Tibial nerve (tissue), 4 donors: Measurements from ENCODE around the gene ATP2C2. TPM values are rescaled to one million over a fixed set of nuclear protein-coding genes. Genes with fewer than 3 reads are reported as not detected.
"Not testable (repeated sequence)": the region's sequence is repeated elsewhere in the genome, so short reads cannot be mapped to it uniquely, and the experiment has no call there.

Experiments used
- DNase-seq, 2 donors: peaks; one replicate each; pipeline ENCODE4 v3.0.0-alpha.2; 2019; ENCODE audit warnings: low spot score in 2 of 2
- H3K27ac ChIP-seq, 4 donors: fragments of 200-600 bp; sonication (generic) in 3 of 4; one replicate each; pipeline ENCODE4 v1.5.1; 2017 to 2019; ENCODE audit warnings: mild to moderate bottlenecking in 1 of 4
- H3K27me3 ChIP-seq, 2 donors: fragments of 200-600 bp; sonication (generic) in 1 of 2; one replicate each; pipeline versions ENCODE4 v1.5.1 to v1.6.0; 2017 to 2019
- H3K36me3 ChIP-seq, 3 donors: fragments of 200-600 bp; sonication (generic); one replicate each; pipeline ENCODE4 v1.5.1; 2018 to 2019
- H3K4me1 ChIP-seq, 4 donors: fragments of 200-600 bp; sonication (generic) in 3 of 4; one replicate each; pipeline ENCODE4 v1.5.1; 2017 to 2019
- H3K4me3 ChIP-seq, 4 donors: fragments of 200-600 bp; sonication (generic) in 3 of 4; one replicate each; pipeline ENCODE4 v1.5.1; 2017 to 2019; ENCODE audit warnings: mild to moderate bottlenecking in 1 of 4, moderate library complexity in 1 of 4
- H3K9me3 ChIP-seq, 4 donors: fragments of 200-600 bp; sonication (generic) in 3 of 4; one replicate each; pipeline ENCODE4 v1.5.1; 2017 to 2019
- EP300 ChIP-seq, 2 donors: sonication (generic); formaldehyde crosslinking; IDR thresholded peaks; one replicate each; pipeline ENCODE4 v1.6.1; 2017; ENCODE audit warnings: antibody characterized with exemption in 2 of 2, mild to moderate bottlenecking in 1 of 2
- POLR2A ChIP-seq, 2 donors: fragments of 450-650 bp; IDR thresholded peaks; one replicate each; pipeline ENCODE4 v1.6.1; 2017; ENCODE audit warnings: antibody characterized with exemption in 2 of 2, mild to moderate bottlenecking in 2 of 2, moderate library complexity in 2 of 2
- WGBS, 2 donors: methylation state at CpG; one replicate each; pipeline ENCODE4 v1.1.5; 2018; 5-methylcytosine and 5-hydroxymethylcytosine counted together
- total RNA-seq, 4 donors: library from RNA; depleted of rRNA; stranded (reverse); fragments of >200 nt; gene quantifications; one replicate each; pipeline ENCODE4 v1.1.0, GENCODE V29; 2016
- TF ChIP-seq, protein P1 (sequence below), 5 experiments: fragments of 200-600 bp in 3 of 5; fragments of 450-650 bp in 2 of 5; sonication (generic) in 3 of 5; IDR thresholded peaks; one replicate each; pipeline ENCODE4 v1.5.1; 2016 to 2019; ENCODE audit warnings: antibody characterized with exemption in 5 of 5, mild to moderate bottlenecking in 3 of 5, moderate library complexity in 2 of 5

Gene ATP2C2
- total RNA-seq, 4 donors from 2014 or later: not detected

DNA sequence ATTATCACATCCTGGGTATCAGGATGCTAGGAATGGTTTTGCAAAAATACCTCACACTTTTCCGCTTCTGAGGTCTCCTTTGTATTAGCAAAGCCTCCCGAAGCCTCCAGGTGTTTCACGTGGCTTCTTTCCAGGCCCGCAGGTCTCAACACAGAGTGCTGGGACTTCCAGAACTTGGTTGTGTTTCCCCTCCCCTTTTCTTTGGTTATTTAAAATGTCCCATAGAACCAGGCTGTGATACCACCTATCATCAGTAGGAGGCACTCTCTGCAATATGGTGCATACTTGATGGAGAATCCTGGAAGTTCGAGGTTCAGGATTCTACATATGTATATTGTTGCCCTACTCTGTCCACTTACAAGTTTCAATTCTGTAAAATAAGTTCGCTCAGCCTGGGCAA is 28.8 kb downstream of the ATP2C2 start:
- no peak for DNase-seq
- H3K4me1 ChIP-seq: peaks cover 0 to 12% (median 0%) of the 10 kb centered on the region in 4 donors
- H3K27ac ChIP-seq: no peak overlapping the region
- peaks cover 0 to 4% of the 10 kb centered on the region in 2 donors for H3K27me3 ChIP-seq
- TF ChIP-seq, protein P1, sequence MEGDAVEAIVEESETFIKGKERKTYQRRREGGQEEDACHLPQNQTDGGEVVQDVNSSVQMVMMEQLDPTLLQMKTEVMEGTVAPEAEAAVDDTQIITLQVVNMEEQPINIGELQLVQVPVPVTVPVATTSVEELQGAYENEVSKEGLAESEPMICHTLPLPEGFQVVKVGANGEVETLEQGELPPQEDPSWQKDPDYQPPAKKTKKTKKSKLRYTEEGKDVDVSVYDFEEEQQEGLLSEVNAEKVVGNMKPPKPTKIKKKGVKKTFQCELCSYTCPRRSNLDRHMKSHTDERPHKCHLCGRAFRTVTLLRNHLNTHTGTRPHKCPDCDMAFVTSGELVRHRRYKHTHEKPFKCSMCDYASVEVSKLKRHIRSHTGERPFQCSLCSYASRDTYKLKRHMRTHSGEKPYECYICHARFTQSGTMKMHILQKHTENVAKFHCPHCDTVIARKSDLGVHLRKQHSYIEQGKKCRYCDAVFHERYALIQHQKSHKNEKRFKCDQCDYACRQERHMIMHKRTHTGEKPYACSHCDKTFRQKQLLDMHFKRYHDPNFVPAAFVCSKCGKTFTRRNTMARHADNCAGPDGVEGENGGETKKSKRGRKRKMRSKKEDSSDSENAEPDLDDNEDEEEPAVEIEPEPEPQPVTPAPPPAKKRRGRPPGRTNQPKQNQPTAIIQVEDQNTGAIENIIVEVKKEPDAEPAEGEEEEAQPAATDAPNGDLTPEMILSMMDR (IDR thresholded peaks at IDR 0.05): no peak
- TF ChIP-seq EP300 (IDR thresholded peaks at IDR 0.05) (no peak), POLR2A (IDR thresholded peaks at IDR 0.05) (no peak)
- H3K9me3 ChIP-seq: peaks cover 0 to 3% (median 0%) of the 10 kb centered on the region in 4 donors
- no peaks in the 10 kb centered on the region for H3K36me3 ChIP-seq
- no peak overlapping the region for H3K4me3 ChIP-seq
- WGBS, 2 donors: 87 to 93% methylated on average over 6 of the region's 6 CpGs

DNA sequence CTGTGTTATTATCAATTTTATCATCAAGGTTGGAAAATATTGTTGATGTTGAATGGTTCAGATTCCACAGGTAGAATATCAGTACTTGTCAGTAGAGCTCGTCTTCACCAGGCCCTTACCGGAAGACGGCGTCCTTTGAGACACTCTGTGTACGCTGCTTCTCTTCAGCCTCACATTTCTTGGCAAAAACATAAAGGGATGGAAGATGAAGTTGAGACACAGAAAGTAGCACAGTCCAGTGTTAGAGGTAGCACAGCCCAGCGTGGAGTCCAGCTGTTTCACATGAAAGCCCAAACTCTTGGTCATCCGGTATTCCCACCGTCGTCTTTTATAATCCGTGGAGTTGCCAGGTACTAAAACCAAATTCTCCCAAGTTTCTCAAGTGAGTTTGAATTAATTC is 30.4 kb downstream of the ATP2C2 start:
- no peak for DNase-seq
- WGBS, 2 donors: 57 to 65% methylated on average over 10 of the region's 10 CpGs
- H3K4me3 ChIP-seq: no peak overlapping the region
- no peak overlapping the region for H3K27ac ChIP-seq
- H3K9me3 ChIP-seq: peaks cover 0 to 3% (median 0%) of the 10 kb centered on the region in 4 donors
- H3K36me3 ChIP-seq: no peaks in the 10 kb centered on the region
- H3K4me1 ChIP-seq: peaks cover 0 to 10% (median 0%) of the 10 kb centered on the region in 4 donors
- TF ChIP-seq, protein P1 (IDR thresholded peaks at IDR 0.05): no peak
- TF ChIP-seq EP300 (IDR thresholded peaks at IDR 0.05): no peak
- no peak for TF ChIP-seq POLR2A (IDR thresholded peaks at IDR 0.05)
- H3K27me3 ChIP-seq: peaks cover 0 to 4% of the 10 kb centered on the region in 2 donors

- not testable (repeated sequence) for H3K9me3 ChIP-seq, H3K27me3 ChIP-seq, H3K36me3 ChIP-seq, DNase-seq, H3K4me3 ChIP-seq, H3K27ac ChIP-seq
- WGBS, 2 donors: 46 to 75% methylated on average over 2 of the region's 2 CpGs
- peaks cover 0 to 10% (median 0%) of the 10 kb centered on the region in 4 donors for H3K4me1 ChIP-seq
Observed at GRCh38 chr16:84399912-84400311, 31.6 kb downstream of the ATP2C2 start.

DNA sequence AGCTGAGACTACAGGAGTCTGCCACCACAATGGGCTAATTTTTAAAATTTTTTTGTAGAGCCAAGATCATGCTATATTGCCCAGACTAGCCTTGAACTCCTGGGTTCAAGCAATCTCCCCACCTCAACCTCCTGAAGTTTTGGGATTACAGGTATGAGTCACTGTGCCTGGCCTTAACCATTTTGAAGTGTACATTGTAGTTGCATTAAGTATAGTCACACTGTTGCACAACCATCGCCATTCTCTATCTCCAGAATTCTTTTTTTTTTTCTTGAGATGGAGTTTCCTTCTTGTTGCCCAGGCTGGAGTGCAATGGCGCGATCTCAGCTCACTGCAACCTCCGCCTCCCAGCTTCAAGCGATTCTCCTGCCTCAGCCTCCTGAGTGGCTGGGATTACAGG is 35.1 kb downstream of the ATP2C2 start:
- not testable (repeated sequence) for DNase-seq, H3K36me3 ChIP-seq, H3K9me3 ChIP-seq, H3K4me3 ChIP-seq, H3K27ac ChIP-seq
- WGBS, 2 donors: 94 to 97% methylated on average over 5 of the region's 5 CpGs
- Histone ChIP-seq H3K4me1 (peaks cover 0 to 14% (median 0%) of the 10 kb centered on the region in 4 donors), H3K27me3 (peaks cover 0 to 17% of the 10 kb centered on the region in 2 donors)

- Histone ChIP-seq H3K4me3 (no peak overlapping the region), H3K27ac (no peak overlapping the region), H3K36me3 (no peaks in the 10 kb centered on the region), H3K9me3 (peaks cover 0 to 3% (median 0%) of the 10 kb centered on the region in 4 donors), H3K4me1 (peaks cover 0 to 7% (median 0%) of the 10 kb centered on the region in 4 donors), H3K27me3 (peaks cover 0 to 21% of the 10 kb centered on the region in 2 donors)
- DNase-seq: no peak
- TF ChIP-seq POLR2A (IDR thresholded peaks at IDR 0.05) (no peak), EP300 (IDR thresholded peaks at IDR 0.05) (no peak)
- TF ChIP-seq, protein P1 (IDR thresholded peaks at IDR 0.05): no peak
- 90 to 91% methylated on average over 3 of the region's 3 CpGs for WGBS, 2 donors
Observed at GRCh38 chr16:84404324-84404723, 36.0 kb downstream of the ATP2C2 start.

DNA sequence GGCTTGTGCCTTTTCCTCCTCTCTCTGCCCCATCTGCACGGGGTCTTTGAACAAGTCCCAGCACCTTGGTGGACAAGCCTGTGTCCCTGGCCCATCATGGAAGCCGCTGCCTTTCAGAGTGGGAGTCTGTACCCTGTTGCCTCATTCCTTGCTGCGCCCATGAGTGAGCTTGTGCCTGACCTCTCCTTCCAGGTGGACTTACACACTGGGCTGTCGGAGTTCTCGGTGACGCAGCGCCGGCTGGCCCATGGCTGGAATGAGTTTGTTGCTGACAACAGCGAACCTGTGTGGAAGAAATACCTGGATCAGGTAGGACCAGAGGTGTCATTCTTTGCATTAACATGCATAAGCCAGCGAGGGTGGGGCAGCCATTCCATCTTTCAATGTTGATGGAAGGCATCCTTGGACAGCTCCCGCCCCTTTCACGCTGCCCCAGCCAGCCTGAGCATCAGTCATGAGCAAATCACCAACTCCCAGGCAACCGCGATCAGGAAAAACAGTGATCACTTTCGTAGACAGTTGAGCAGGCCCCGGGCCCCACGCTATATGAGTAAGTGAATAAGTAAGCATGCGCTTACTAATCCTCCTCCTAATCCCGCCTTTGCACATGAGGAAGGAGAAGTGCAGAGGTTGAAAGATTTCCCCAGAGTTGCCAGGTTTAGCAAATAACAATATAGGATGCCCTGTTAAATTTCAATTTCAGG is 36.8 kb downstream of the ATP2C2 start:
- H3K4me3 ChIP-seq: no peak overlapping the region

More for the DNA sequence above, 36.8 kb downstream of the ATP2C2 start:
- Histone ChIP-seq H3K36me3 (no peaks in the 10 kb centered on the region), H3K9me3 (peaks cover 0 to 3% (median 0%) of the 10 kb centered on the region in 4 donors), H3K4me1 (peaks cover 0 to 4% (median 0%) of the 10 kb centered on the region in 4 donors), H3K27me3 (peaks cover 0 to 21% of the 10 kb centered on the region in 2 donors), H3K27ac (no peak overlapping the region)
- TF ChIP-seq POLR2A (IDR thresholded peaks at IDR 0.05) (no peak), EP300 (IDR thresholded peaks at IDR 0.05) (no peak)
- TF ChIP-seq, protein P1 (IDR thresholded peaks at IDR 0.05): no peak
- no peak for DNase-seq
- 91 to 93% methylated on average over 19 of the region's 19 CpGs for WGBS, 2 donors
